PFSK-1 (cell line): Measurements from ENCODE around the gene SMAD3.

Source experiments
- POLR2AphosphoS5 ChIP-seq: IDR thresholded peaks from 2 replicates; pipeline ENCODE4 v1.6.1; 2012; ENCODE audit warnings: low read depth, mild to moderate bottlenecking, control low read depth, low read length, moderate library complexity
- TAF1 ChIP-seq: IDR thresholded peaks from 2 replicates; pipeline ENCODE4 v1.6.1; 2012; ENCODE audit warnings: low read length, control low read depth, borderline replicate concordance; ENCODE audit not compliant: insufficient read depth

GRCh38 chr15:67116742-67117141, 51.3 kb downstream of the SMAD3 start:
- TF ChIP-seq POLR2AphosphoS5, result no peak
- TF ChIP-seq TAF1, result no peak
